Lung (tissue), 12 donors: ENCODE measurements around the gene HMBS. TPM values are rescaled to one million over a fixed set of nuclear protein-coding genes. Genes with fewer than 3 reads are reported as not detected.

Experiments
- ATAC-seq: fragments of 200-7000 bp; cut with Tn5 transposase; one replicate; pipeline ENCODE4 v1.9.1; 2020; ENCODE audit warnings: moderate number of reproducible peaks; ENCODE audit not compliant: insufficient read depth, low FRiP score
- DNase-seq, 3 donors: peaks; one replicate each; pipeline ENCODE4 v3.0.0-alpha.2; 2013 to 2017
- H3K27ac ChIP-seq, 2 donors: one replicate each; pipeline ENCODE4 v1.5.1; 2013; ENCODE audit warnings: mild to moderate bottlenecking in 2 of 2, moderate library complexity in 2 of 2, control low read depth in 1 of 2, inconsistent platforms in 1 of 2, low read depth in 1 of 2, low read length in 1 of 2
- H3K27me3 ChIP-seq, 3 donors: one replicate each; pipeline ENCODE4 v1.5.1; 2013; ENCODE audit warnings: low read length in 2 of 3; ENCODE audit not compliant: control insufficient read depth in 3 of 3, insufficient read depth in 3 of 3
- H3K36me3 ChIP-seq, 4 donors: one replicate each; pipeline ENCODE4 v1.5.1; 2013; ENCODE audit warnings: low read length in 4 of 4, mild to moderate bottlenecking in 1 of 4, moderate library complexity in 1 of 4; ENCODE audit not compliant: control insufficient read depth in 4 of 4, insufficient read depth in 4 of 4
- H3K4me1 ChIP-seq, 5 donors: one replicate each; pipeline ENCODE4 v1.5.1; 2013; ENCODE audit warnings: low read length in 5 of 5, mild to moderate bottlenecking in 2 of 5, moderate library complexity in 1 of 5; ENCODE audit not compliant: control insufficient read depth in 5 of 5, insufficient read depth in 5 of 5
- H3K4me3 ChIP-seq: one replicate; pipeline ENCODE4 v1.5.1; 2013; ENCODE audit warnings: mild to moderate bottlenecking, control low read depth, moderate library complexity
- H3K9ac ChIP-seq, 2 donors: one replicate each; pipeline ENCODE4 v1.5.1; 2013; ENCODE audit warnings: low read length in 2 of 2, control low read depth in 1 of 2; ENCODE audit not compliant: insufficient read depth in 1 of 2
- H3K9me3 ChIP-seq, 4 donors: one replicate each; pipeline ENCODE4 v1.5.1; 2013; ENCODE audit warnings: low read length in 3 of 4, mild to moderate bottlenecking in 1 of 4, moderate library complexity in 1 of 4; ENCODE audit not compliant: control insufficient read depth in 4 of 4, insufficient read depth in 3 of 4
- WGBS, 2 donors: extraction: QIAGEN DNeasy Blood & Tissue Kit; methylation state at CpG; one replicate each; pipeline ENCODE4 v1.1.7; 2013; 5-methylcytosine and 5-hydroxymethylcytosine counted together
- polyA plus RNA-seq, 2 donors: library from polyadenylated mRNA; stranded (reverse); fragments of 200-250 nt; gene quantifications; one replicate each; pipeline ENCODE4 v1.2.1, GENCODE V29; 2013
- total RNA-seq, 2 donors: library from RNA; depleted of rRNA in 1 of 2; stranded (reverse); fragments of >200 nt in 1 of 2; gene quantifications; one replicate each; pipeline ENCODE4 v1.2.1, GENCODE V29; 2014 to 2021
- TF ChIP-seq, protein P1 (sequence below): IDR thresholded peaks from 2 replicates; pipeline ENCODE4 v1.5.1; 2012; ENCODE audit warnings: mild to moderate bottlenecking; ENCODE audit errors: control extremely low read depth, extremely low read depth
- donor health status: control.
- donor health status: control.
- donor health status: Bipolar disorder and iron deficiency.
- donor health status: healthy.
- donor health status: DM: yes; HTN: yes; CAD: no.

HMBS gene
- total and polyA plus RNA-seq, 4 donors, result 11.7 to 33.3 (median 31.5) TPM

DNA sequence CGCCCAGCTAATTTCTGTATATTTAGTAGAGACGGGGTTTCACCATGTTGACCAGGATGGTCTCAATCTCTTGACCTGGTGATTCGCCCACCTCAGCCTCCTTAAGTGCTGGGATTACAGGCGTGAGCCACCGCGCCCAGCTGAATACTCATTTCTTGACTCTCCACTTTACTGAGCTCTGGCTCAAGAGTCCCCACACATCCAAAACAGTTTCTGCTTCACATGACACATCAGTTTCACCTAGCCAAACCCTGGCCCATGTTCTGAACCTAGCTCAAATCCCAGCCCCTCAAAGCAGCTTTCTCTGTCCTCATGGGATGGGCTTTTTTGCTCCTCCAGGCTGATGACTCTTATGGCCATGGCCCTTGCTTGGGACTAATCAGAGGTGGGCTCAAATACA is 37.5 kb upstream of the HMBS start:
- TF ChIP-seq, protein P1, sequence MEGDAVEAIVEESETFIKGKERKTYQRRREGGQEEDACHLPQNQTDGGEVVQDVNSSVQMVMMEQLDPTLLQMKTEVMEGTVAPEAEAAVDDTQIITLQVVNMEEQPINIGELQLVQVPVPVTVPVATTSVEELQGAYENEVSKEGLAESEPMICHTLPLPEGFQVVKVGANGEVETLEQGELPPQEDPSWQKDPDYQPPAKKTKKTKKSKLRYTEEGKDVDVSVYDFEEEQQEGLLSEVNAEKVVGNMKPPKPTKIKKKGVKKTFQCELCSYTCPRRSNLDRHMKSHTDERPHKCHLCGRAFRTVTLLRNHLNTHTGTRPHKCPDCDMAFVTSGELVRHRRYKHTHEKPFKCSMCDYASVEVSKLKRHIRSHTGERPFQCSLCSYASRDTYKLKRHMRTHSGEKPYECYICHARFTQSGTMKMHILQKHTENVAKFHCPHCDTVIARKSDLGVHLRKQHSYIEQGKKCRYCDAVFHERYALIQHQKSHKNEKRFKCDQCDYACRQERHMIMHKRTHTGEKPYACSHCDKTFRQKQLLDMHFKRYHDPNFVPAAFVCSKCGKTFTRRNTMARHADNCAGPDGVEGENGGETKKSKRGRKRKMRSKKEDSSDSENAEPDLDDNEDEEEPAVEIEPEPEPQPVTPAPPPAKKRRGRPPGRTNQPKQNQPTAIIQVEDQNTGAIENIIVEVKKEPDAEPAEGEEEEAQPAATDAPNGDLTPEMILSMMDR, result no peak
- H3K27ac ChIP-seq, result no peak overlapping the region
- 87 to 96% methylated on average over 6 of the region's 6 CpGs for WGBS, 2 donors
- DNase-seq (no peak), ATAC-seq (no peak)
- H3K9ac ChIP-seq, result no peak overlapping the region
- no peaks in the 10 kb centered on the region for H3K4me1 ChIP-seq
- no peaks in the 10 kb centered on the region for H3K27me3 ChIP-seq
- H3K9me3 ChIP-seq, result no peaks in the 10 kb centered on the region
- no peak overlapping the region for H3K4me3 ChIP-seq
- peaks cover 32 to 64% (median 38%) of the 10 kb centered on the region in 4 donors for H3K36me3 ChIP-seq

DNA sequence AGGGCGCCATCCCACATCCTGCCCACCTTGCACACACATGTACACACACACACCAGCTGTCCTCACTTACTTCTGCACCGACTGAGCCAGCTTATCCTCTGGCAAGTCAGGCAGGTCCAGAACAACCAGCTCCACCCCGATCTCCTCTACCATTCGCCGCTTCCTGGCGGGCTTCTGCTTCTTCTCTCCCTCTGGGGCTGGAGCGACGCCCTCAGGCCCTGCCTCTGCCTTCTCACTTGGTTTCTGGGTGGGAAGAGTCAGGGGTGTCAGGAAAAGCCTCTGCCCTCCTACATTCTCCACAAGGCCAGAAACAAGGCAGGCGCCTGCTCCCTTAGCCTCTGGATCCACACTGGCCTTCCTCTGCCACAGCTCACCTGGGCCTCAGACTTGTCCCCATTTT is 36.0 kb upstream of the HMBS start:
- no peaks in the 10 kb centered on the region for H3K9me3 ChIP-seq
- no peaks in the 10 kb centered on the region for H3K4me1 ChIP-seq
- ATAC-seq (no peak), DNase-seq (no peak)
- no peak overlapping the region for H3K4me3 ChIP-seq
- no peak overlapping the region for H3K27ac ChIP-seq
- no peaks in the 10 kb centered on the region for H3K27me3 ChIP-seq
- WGBS, 2 donors, result 94 to 96% methylated on average over 9 of the region's 9 CpGs
- TF ChIP-seq, protein P1, result no peak
- H3K36me3 ChIP-seq, result peaks cover 39 to 77% (median 49%) of the 10 kb centered on the region in 4 donors
- no peak overlapping the region for H3K9ac ChIP-seq

DNA sequence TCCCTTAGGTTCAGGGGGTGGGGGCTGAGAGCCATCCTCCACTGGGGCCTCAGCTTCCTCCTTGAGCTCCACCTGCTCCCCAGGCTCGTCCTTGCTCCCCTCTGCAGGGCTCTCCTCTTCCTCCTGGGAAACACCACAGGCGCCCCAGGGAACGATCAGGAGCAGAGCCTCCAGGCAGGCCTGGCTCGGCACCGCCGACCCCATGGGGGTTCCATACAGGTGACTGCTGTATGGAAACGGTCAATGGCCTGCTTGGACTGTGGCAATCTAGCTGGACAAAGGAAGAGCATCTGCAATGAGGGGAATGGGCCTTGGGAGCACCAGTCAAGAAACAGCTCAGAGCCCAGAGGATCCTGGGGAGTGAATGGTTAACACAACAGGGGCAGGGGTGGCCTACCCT is 35.6 kb upstream of the HMBS start:
- H3K4me3 ChIP-seq, result no peak overlapping the region
- H3K4me1 ChIP-seq, result no peaks in the 10 kb centered on the region
- DNase-seq, result no peak
- H3K27me3 ChIP-seq, result no peaks in the 10 kb centered on the region
- peaks cover 39 to 81% (median 53%) of the 10 kb centered on the region in 4 donors for H3K36me3 ChIP-seq
- WGBS, 2 donors, result 94 to 96% methylated on average over 7 of the region's 7 CpGs
- no peak overlapping the region for H3K9ac ChIP-seq
- no peak overlapping the region for H3K27ac ChIP-seq
- H3K9me3 ChIP-seq, result no peaks in the 10 kb centered on the region
- no peak for ATAC-seq
- TF ChIP-seq, protein P1, result no peak
